ENCODE data around the gene CFAP161. TPM values are rescaled to one million over a fixed set of nuclear protein-coding genes. Genes with fewer than 3 reads are reported as not detected.

Gene CFAP161
- total and polyA plus RNA-seq, 2 donors, result 0.24 to 0.37 TPM

DNA sequence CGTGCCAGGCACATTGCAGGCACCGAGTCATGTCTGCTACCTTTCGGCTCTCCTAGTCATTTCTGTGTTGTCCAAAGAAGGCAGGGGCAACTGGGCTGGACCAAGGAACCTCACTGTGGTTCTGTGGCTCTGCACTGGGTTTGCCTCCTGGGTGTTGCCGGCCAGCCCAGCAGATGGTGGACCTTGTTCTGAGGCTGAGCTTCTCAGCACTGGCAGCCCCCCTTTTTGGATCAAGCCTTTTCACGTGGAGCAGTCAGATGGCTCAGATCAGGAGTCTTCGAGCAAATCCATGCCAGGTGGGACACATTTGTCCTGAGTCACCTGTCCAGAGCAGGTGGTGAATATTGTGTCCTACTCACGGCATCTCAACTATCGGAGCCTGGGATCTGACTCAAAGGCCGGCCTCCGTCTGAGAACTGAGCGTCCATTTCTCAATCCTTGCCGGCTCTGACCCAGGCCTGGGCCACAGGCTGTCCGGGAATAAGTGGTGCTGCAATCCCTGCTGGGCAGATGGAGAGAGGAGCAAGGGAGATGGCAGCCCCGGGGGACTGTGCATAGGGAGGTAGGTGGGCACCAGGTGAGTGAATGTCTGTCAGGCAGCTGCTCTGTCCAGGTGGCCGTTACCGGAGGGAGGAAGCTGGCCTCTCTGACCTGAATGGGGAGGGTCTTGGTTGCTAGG lies 62.6 kb downstream of the CFAP161 start, which contains the start of gene IL16:
Gene IL16, plus strand, starts transcription at position 304 of the 679 bp plus-strand sequence. CDS start 28,521 bp downstream, outside the sequence.
- WGBS, result 96% methylated on average over 16 of the region's 16 CpGs
- Histone ChIP-seq H3K4me3 (ENCODE audit: low read length in 2 of 2) (no peak within 1 kb of the TSS), H3K9me3 (ENCODE audit: control insufficient read depth in 2 of 2, insufficient read depth in 1 of 2, low read length in 1 of 2) (peaks cover 0 to 2% of the 10 kb centered on the region in 2 donors), H3K4me1 (ENCODE audit: control insufficient read depth in 2 of 2, insufficient read depth in 2 of 2, low read length in 2 of 2) (no peaks in the 10 kb centered on the region), H3K36me3 (ENCODE audit: control insufficient read depth in 2 of 2, insufficient read depth in 2 of 2, low read length in 1 of 2) (no peaks in the 10 kb centered on the region), H3K27ac (ENCODE audit: low read depth in 1 of 2, low read length in 1 of 2) (no peak within 1 kb of the TSS), H3K27me3 (ENCODE audit: control insufficient read depth in 2 of 2, insufficient read depth in 1 of 2, low read length in 1 of 2) (peaks cover 0 to 2% of the 10 kb centered on the region in 2 donors)
- DNase-seq (ENCODE audit: low read depth in 6 of 9, low spot score in 9 of 9), result no peak

DNA sequence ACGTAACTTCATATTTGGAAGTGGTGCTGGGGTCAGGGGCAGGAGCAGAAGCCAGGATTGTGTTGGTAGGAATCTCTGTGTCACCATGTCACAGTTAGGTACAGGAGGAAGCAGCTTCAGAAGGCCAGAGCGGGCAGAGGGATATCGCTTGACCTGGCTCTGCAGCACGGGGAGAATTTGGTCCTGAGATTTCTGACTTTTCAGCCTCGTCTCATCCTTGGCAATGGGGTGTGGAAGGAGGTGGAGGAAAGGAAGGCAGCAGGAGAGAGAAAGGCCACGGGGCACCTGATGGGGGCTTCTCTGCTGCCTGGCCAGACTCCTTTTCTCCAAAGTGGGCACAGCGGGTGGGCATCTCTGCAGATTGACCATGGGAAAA lies 63.2 kb downstream of the CFAP161 start:
- Histone ChIP-seq H3K36me3 (ENCODE audit: control insufficient read depth in 2 of 2, insufficient read depth in 2 of 2, low read length in 1 of 2) (no peaks in the 10 kb centered on the region), H3K4me1 (ENCODE audit: control insufficient read depth in 2 of 2, insufficient read depth in 2 of 2, low read length in 2 of 2) (no peaks in the 10 kb centered on the region), H3K27ac (ENCODE audit: low read depth in 1 of 2, low read length in 1 of 2) (no peak overlapping the region), H3K4me3 (ENCODE audit: low read length in 2 of 2) (no peak overlapping the region), H3K27me3 (ENCODE audit: control insufficient read depth in 2 of 2, insufficient read depth in 1 of 2, low read length in 1 of 2) (peaks cover 0 to 2% of the 10 kb centered on the region in 2 donors), H3K9me3 (ENCODE audit: control insufficient read depth in 2 of 2, insufficient read depth in 1 of 2, low read length in 1 of 2) (peaks cover 0 to 2% of the 10 kb centered on the region in 2 donors)
- WGBS, result 95% methylated on average over 7 of the region's 7 CpGs
- no peak for DNase-seq (ENCODE audit: low read depth in 6 of 9, low spot score in 9 of 9)

DNA sequence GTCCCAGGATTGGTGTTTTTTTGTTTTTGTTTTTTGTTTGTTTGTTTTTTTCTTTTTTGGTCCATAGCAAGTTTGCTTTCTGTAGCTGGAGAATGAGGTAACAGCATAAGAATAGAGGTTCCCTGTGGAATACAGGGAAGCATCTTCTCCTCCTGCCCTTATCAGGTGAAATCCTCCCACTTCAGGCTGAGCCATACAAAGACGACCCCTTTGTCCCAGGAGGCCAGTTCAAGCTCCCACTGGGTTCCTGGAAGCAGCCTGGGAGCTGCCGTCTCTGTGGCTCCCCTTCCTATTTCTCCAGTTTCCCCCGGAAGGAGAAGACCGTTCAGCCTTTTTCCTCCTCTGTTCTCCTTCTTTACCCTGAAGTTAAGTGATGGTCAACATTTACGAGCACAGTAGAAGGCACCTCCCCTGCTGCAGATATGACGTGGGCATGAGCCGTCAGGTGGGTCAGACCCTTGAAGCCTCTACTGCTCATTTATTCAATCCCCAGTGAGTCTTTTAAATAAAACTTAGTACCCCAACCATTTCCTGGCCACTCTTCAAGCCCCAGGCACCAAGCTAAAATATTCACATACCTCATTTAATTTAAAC lies 63.7 kb downstream of the CFAP161 start:
- Histone ChIP-seq H3K4me1 (ENCODE audit: control insufficient read depth in 2 of 2, insufficient read depth in 2 of 2, low read length in 2 of 2) (no peaks in the 10 kb centered on the region), H3K27me3 (ENCODE audit: control insufficient read depth in 2 of 2, insufficient read depth in 1 of 2, low read length in 1 of 2) (peaks cover 0 to 2% of the 10 kb centered on the region in 2 donors), H3K27ac (ENCODE audit: low read depth in 1 of 2, low read length in 1 of 2) (no peak overlapping the region), H3K36me3 (ENCODE audit: control insufficient read depth in 2 of 2, insufficient read depth in 2 of 2, low read length in 1 of 2) (no peaks in the 10 kb centered on the region), H3K4me3 (ENCODE audit: low read length in 2 of 2) (no peak overlapping the region), H3K9me3 (ENCODE audit: control insufficient read depth in 2 of 2, insufficient read depth in 1 of 2, low read length in 1 of 2) (peaks cover 0 to 2% of the 10 kb centered on the region in 2 donors)
- 87% methylated on average over 7 of the region's 7 CpGs for WGBS
- DNase-seq (ENCODE audit: low read depth in 6 of 9, low spot score in 9 of 9), result no peak

Other genes starting within 250 kb of the CFAP161 start
- gene MESD, start 144.5 kb upstream of the CFAP161 start, total RNA-seq, result 24.5 TPM
- gene MESD, start 144.5 kb upstream of the CFAP161 start, polyA plus RNA-seq, result 20.5 TPM
- gene TLNRD1, start 133.3 kb upstream of the CFAP161 start, total RNA-seq, result 9.1 TPM
- 10.2 TPM for gene TLNRD1, start 133.3 kb upstream of the CFAP161 start, polyA plus RNA-seq
- gene IL16, start 62.6 kb downstream of the CFAP161 start, total RNA-seq, result 71.6 TPM
- gene IL16, start 62.6 kb downstream of the CFAP161 start, polyA plus RNA-seq, result 64.1 TPM
- gene STARD5, start 189.9 kb downstream of the CFAP161 start, total RNA-seq, result 3.6 TPM
- gene STARD5, start 189.9 kb downstream of the CFAP161 start, polyA plus RNA-seq, result 12.0 TPM
- under 0.01 TPM for gene TMC3, start 239.9 kb downstream of the CFAP161 start, total RNA-seq
- gene TMC3, start 239.9 kb downstream of the CFAP161 start, polyA plus RNA-seq, result 0.07 TPM

Data from thymus (tissue), 11 donors.